Measurements from ENCODE around the gene RNF133. TPM values are rescaled to one million over a fixed set of nuclear protein-coding genes. Genes with fewer than 3 reads are reported as not detected.

RNF133 gene
- polyA plus RNA-seq (not detected in 3 replicates), polyA minus RNA-seq (not detected in 3 replicates)
- polyA plus RNA-seq (2011; ENCODE audit: low read depth) = not detected
- polyA plus RNA-seq (2011; cell fraction: cytosol; rRNA removed) = 0.05 TPM in 1 of 2 replicates, not detected in the other
- polyA plus RNA-seq (2011; cell fraction: nucleus; rRNA removed) = not detected in 2 replicates
- not detected in 2 replicates for polyA plus RNA-seq (2012; ENCODE audit: low replicate concordance)
- not detected for polyA minus RNA-seq (2011; cell fraction: cytosol; rRNA and poly(A)+ RNA removed)
- polyA minus RNA-seq (2011; cell fraction: nucleus; rRNA and poly(A)+ RNA removed) = not detected in 2 replicates

DNA sequence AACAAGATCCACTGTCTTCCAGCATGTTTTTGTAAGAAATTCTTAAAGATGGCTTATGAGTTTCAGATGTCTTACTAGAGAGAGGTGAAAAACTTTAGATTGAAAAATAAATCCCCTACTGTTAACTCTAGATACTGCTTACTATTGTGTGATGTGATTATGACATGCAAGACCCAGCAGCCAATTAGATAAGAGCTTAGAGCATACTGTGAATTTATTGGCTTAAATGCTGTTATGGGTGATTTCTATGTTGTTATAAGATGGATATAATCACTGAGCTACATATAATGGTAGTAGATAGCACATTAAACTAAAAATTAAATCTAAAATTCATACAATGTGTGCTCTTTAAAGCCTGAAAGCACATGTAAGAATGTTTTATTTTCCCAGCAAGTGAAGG is at the start of gene RNF133:
Gene RNF133 (minus strand): TSS at position 101 of the 400 bp plus-strand sequence. CDS start 199 bp downstream, outside the sequence.
- Histone ChIP-seq H3K27me3 (ENCODE audit: control insufficient read depth, extremely low read depth, insufficient read depth, low read length) (no peaks in the 10 kb centered on the region), H3K9me1 (ENCODE audit: control insufficient read depth, extremely low read depth, insufficient read depth, low read length) (no peaks in the 10 kb centered on the region), H3K4me3 (ENCODE audit: control insufficient read depth in 2 of 3, extremely low read depth in 1 of 3, insufficient read depth in 2 of 3, low read depth in 1 of 3, low read length in 3 of 3) (no peak within 1 kb of the TSS), H3K4me2 (ENCODE audit: control insufficient read depth, extremely low read depth, insufficient read depth, low read depth, low read length) (no peak within 1 kb of the TSS), H3K9me3 (ENCODE audit: control insufficient read depth, low read depth, low read length) (no peaks in the 10 kb centered on the region), H3K36me3 (ENCODE audit: control insufficient read depth in 2 of 2, extremely low read depth in 1 of 2, insufficient read depth in 2 of 2, low read length in 2 of 2) (no peaks in the 10 kb centered on the region), H3K9ac (ENCODE audit: control insufficient read depth, extremely low read depth, insufficient read depth, low read length) (no peak within 1 kb of the TSS), H3K27ac (ENCODE audit: control insufficient read depth, insufficient read depth, low read length) (no peak within 1 kb of the TSS), H3K4me1 (ENCODE audit: control insufficient read depth, extremely low read depth, insufficient read depth, low read length) (no peaks in the 10 kb centered on the region), H4K20me1 (ENCODE audit: control insufficient read depth, extremely low read depth, insufficient read depth, low read length) (no peaks in the 10 kb centered on the region), H3K79me2 (ENCODE audit: control insufficient read depth, insufficient read depth, low read length) (no peaks in the 10 kb centered on the region), H2AFZ (ENCODE audit: control insufficient read depth, low read length) (no peak within 1 kb of the TSS)
- dilution Hi-C loops (cut with MboI; ENCODE audit: extremely low pct_ligation_motif_present, low sequenced_read_pairs) = no loop called here
- TF ChIP-seq, protein P1, sequence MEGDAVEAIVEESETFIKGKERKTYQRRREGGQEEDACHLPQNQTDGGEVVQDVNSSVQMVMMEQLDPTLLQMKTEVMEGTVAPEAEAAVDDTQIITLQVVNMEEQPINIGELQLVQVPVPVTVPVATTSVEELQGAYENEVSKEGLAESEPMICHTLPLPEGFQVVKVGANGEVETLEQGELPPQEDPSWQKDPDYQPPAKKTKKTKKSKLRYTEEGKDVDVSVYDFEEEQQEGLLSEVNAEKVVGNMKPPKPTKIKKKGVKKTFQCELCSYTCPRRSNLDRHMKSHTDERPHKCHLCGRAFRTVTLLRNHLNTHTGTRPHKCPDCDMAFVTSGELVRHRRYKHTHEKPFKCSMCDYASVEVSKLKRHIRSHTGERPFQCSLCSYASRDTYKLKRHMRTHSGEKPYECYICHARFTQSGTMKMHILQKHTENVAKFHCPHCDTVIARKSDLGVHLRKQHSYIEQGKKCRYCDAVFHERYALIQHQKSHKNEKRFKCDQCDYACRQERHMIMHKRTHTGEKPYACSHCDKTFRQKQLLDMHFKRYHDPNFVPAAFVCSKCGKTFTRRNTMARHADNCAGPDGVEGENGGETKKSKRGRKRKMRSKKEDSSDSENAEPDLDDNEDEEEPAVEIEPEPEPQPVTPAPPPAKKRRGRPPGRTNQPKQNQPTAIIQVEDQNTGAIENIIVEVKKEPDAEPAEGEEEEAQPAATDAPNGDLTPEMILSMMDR (optimal IDR thresholded peaks at IDR 0.05 in 1 of 3, IDR thresholded peaks at IDR 0.05 in 1 of 3, conservative IDR thresholded peaks at IDR 0.05 in 1 of 3; ENCODE audit: extremely low read depth in 1 of 3, insufficient read depth in 2 of 3, low read length in 3 of 3) = no peak
- DNase-seq (ENCODE audit: low read depth, low spot score) (no peak), FAIRE-seq (no peak)

GRCh38 chr7:122748195-122748594 is 49.3 kb upstream of the RNF133 start:
- peaks cover 3% of the 10 kb centered on the region for H3K4me1 ChIP-seq (ENCODE audit: control insufficient read depth, extremely low read depth, insufficient read depth, low read length)
- H3K9me1 ChIP-seq (ENCODE audit: control insufficient read depth, extremely low read depth, insufficient read depth, low read length) = no peaks in the 10 kb centered on the region
- no peaks in the 10 kb centered on the region for H3K27me3 ChIP-seq (ENCODE audit: control insufficient read depth, extremely low read depth, insufficient read depth, low read length)
- TF ChIP-seq EZH2 (IDR thresholded peaks at IDR 0.05; ENCODE audit: low read length) = no peak
- TF ChIP-seq, protein P1 (optimal IDR thresholded peaks at IDR 0.05 in 1 of 3, IDR thresholded peaks at IDR 0.05 in 1 of 3, conservative IDR thresholded peaks at IDR 0.05 in 1 of 3; ENCODE audit: extremely low read depth in 1 of 3, insufficient read depth in 2 of 3, low read length in 3 of 3) = no peak
- H4K20me1 ChIP-seq (ENCODE audit: control insufficient read depth, extremely low read depth, insufficient read depth, low read length) = no peaks in the 10 kb centered on the region
- no peak overlapping the region for H3K4me3 ChIP-seq (ENCODE audit: control insufficient read depth in 2 of 3, extremely low read depth in 1 of 3, insufficient read depth in 2 of 3, low read depth in 1 of 3, low read length in 3 of 3)
- FAIRE-seq (no peak), DNase-seq (ENCODE audit: low read depth, low spot score) (no peak)
- H3K36me3 ChIP-seq (ENCODE audit: control insufficient read depth in 2 of 2, extremely low read depth in 1 of 2, insufficient read depth in 2 of 2, low read length in 2 of 2) = no peaks in the 10 kb centered on the region
- H2AFZ ChIP-seq (ENCODE audit: control insufficient read depth, low read length) = no peak overlapping the region
- no peak overlapping the region for H3K9ac ChIP-seq (ENCODE audit: control insufficient read depth, extremely low read depth, insufficient read depth, low read length)
- no peak overlapping the region for H3K27ac ChIP-seq (ENCODE audit: control insufficient read depth, insufficient read depth, low read length)
- dilution Hi-C loops (cut with MboI; ENCODE audit: extremely low pct_ligation_motif_present, low sequenced_read_pairs) = no loop called here
- H3K4me2 ChIP-seq (ENCODE audit: control insufficient read depth, extremely low read depth, insufficient read depth, low read depth, low read length) = no peak overlapping the region
- no peaks in the 10 kb centered on the region for H3K79me2 ChIP-seq (ENCODE audit: control insufficient read depth, insufficient read depth, low read length)
- H3K9me3 ChIP-seq (ENCODE audit: control insufficient read depth, low read depth, low read length) = no peaks in the 10 kb centered on the region

Data from keratinocyte (primary cell).